NCI-H526 treated with DMSO at 0.1 percent for 48 hours (cell line): ENCODE measurements around the gene CD96.
"Not testable (repeated sequence)": the region's sequence is repeated elsewhere in the genome, so short reads cannot be mapped to it uniquely, and the experiment has no call there.

Source experiments
- DNase-seq: peaks from one replicate; lab custom pipeline; 2025; lab: John Stamatoyannopoulos, UW

CD96 gene

DNA sequence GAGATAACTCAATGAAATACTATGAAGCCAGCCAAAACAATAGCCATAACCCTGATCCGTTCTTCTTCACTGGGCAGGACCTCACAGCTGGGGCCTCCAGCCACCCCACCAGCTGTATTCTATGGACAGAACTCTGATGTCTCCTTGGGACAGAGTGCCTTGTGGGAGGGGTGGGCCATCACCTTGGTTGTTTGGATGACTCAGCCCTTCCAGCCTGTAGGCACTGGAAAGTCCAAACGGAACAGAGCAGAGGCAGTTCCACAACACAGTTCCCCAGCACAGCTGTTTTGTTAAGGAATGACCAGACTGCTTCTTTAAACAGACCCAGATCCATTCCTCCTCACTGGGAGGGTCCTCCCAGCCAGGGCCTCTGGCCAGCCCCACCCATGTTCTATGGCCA is 85.1 kb downstream of the CD96 start:
- DNase-seq, result no peak

DNA sequence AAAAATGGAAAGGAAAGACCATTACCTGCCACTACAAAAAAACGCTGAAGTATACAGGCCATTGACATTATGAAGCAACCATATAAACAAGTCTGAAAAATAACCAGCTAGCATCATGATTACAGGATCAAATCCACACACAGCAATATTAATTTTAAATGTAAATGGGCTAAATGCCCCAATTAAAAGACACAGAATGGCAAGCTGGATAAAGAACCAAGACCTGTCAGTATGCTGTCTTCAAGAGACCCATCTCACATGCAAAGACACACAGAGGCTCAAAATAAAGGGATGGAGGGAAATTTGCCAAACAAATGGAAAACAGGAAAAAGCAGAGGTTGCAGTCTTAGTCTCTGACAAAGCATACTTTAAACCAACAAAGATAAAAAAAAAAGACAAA is 87.0 kb downstream of the CD96 start:
- DNase-seq, result not testable (repeated sequence)

DNA sequence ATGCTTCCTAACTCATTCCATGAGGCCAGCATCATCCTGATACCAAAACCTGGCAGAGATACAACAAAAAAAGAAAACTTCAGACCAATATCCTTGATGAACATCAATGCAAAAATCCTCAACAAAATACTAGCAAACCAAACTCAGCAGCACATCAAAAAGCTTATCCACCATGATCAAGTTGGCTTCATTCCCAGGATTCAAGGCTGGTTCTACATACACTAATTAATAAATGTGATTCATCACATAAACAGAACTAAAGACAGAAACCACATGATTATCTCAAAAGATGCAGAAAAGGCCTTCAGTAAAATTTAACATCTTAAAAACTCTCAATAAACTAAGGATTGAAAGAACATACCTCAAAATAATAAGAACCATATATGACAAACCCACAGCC is 88.6 kb downstream of the CD96 start:
- DNase-seq, result not testable (repeated sequence)

DNA sequence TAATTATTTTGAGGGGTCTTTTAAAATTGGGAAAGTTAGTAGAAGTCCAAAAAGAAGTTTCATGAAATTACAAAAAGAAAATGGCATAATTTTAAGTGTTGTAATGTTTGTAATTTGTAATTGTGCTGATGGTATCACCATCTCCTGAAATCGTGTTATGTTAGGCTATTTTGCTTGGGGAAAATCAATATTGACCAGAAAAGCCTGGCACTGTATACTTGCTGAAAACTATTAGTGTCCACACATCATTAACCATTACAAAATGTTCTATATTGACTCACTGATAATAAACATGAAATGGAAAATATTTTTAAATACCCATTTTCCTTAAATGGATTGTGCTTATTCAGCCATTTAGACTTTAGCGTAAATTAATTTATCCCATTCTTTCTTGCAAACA is 93.4 kb downstream of the CD96 start:
- no peak for DNase-seq

DNA sequence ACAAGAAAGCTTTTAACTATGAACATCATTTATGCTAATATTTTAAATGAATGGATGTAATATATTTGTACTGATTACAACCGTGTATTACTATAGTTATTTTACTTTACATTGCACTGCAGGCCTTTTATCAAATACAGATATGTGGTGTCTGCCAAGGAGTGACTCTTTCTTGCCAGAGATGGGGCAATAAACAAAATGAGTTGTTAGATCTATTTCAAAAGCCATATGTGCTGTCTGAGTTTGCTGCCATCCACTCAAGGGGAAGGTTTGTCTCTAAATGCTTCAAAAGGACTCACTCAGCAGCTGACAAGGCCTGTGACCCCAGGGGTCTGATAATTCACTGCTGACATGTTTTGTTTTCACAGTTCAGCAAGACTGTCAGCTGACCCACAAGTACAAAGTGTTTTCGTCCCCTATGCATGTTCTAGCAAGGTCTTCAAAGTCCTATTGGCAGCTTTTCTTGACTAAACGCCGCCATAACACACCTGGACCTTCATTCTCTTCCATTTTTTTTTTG is 94.4 kb downstream of the CD96 start:
- DNase-seq, result no peak

- no peak for DNase-seq
These were observed 97.3 kb downstream of the CD96 start for GRCh38 chr3:111639316-111639715.

DNA sequence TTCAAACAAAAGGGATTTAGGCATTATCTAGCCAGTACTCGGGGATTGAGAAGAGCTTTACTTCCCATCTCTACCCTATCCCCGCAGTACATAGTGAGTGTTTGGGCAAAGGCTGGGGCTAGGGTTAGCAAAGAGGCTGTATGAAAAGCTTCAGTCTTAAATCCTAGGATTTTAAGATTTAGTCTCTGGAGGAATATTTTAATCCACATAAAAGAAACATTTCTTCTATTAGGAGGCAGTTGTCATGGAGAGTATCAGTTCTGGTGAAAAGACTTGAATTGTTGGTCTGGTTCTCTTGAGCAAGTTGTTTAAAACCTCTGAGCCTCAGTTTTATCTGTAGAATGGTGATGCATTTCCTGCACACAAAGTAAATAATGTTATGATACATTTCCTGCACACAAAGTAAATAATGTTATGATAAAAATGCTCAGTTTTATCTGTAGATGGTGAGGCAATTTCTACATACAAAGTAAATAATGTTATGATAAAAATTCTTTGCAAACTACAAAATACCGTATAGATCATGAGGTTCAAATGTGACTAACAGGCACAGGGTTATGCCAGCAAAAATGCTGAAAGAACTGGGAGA is 107.1 kb downstream of the CD96 start:
- DNase-seq, result no peak

DNA sequence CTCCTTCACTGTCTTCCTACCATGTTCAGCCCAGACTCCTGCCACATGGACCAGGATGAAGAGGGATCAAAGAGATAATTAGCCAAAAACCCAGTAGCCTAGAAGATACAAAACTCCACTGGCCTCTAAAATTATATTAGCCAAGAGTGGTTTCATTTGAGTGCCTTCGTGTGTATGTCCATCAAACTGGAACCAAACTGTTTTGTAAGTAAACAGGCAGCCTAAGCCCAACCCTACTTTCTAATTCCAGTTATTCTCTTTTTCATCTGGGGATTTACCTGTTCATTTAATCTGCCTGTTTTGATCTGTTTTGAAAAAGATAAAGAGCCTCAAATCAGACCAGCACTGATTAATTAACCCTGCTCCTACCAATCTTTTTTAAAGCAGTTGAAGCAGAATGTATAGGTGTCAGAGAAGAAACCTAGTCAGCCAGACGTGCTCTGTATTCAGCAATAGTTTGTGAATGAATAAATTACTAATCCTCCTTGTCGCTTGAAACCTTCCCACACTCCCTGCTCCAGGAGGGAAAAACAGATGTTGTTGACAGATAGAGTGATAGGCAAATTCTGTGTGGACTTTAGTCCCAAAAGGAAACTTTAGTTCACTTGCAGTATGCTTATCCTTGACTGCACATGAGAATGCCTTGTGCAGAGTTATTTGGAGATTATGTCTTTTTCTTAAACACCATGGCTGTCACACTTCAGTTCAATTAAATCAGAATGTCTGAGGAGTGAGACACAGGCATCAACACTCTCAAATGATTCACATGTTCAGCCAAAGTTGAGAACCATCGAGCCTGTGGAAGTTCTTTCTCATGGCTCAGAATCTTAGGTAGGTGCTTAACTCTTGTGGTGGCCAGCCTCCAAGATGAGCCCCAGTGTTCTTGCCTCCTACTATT is 108.6 kb downstream of the CD96 start:
- DNase-seq, result peak; percentile 52

DNA sequence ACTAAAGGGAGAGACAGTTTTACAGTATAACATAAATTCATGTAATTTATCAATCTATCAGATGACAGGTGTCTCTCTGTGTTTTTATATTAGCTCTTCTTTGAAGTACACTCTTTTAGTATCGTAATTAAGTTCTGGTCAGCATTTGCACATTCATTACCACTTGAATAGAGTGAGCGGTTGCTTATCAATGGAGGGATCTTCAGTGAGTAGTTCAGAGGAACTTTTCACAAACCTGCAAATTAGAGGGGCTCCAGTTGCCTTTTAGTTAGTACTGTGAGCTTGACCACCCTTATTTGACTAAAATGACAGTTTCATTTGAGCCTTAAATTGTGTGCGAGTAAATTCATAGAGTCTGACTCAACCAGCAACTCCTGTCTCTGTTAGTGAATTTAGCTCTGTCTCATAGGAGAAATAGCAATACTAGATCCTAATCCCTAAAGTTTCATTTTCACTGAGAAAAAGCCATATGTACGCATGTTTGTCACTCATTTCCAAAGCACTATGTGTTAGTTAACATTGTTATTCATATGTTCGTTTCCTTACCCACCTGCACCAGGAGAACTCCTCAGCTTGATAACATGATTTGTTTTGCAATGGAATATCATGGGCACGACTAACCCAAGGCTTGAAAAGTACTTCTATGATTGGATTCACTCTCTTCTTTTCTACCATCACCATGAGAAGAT is 110.6 kb downstream of the CD96 start:
- DNase-seq, result peak; percentile 36

- no peak for DNase-seq
These were observed 111.8 kb downstream of the CD96 start for GRCh38 chr3:111653766-111654165.

- DNase-seq, result no peak
These were observed 120.0 kb downstream of the CD96 start for GRCh38 chr3:111662012-111662411.

GRCh38 chr3:111662907-111663306 is 120.9 kb downstream of the CD96 start:
- DNase-seq, result no peak

DNA sequence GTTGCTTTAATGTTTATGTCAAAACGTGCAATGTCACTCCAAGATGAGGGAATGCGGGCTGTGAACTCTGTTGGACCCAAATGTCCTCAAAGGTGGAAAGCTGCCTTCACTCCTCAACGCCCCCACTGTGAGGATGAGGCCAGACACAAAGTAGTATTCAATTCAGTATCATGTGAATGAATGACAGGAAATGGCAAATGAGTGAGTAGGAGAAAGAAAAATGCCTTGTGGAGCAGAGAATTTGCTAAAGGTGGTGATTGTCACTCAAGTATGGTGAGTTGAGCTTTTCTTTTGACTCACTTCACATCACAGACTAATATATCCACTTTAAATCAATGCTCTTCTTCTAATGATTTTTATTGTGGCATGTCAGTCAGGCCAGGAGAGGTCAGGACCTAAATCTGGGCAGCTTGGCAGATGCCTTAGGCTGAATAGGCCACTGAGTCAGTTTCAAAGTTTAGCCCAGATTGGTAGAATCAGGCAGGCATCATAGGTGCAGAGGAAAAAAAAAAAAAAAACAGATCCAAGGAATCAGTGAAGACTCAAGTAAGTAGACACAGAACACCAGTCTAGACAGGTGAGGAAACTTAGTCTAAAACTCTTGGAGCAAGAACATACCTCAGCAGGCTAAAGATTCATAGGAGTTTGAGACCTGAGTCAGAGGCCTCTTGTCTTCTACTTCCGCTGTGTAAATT is 124.2 kb downstream of the CD96 start:
- DNase-seq, result no peak

- DNase-seq, result no peak
These were observed 125.2 kb downstream of the CD96 start for GRCh38 chr3:111667170-111667569.

- DNase-seq, result no peak
These were observed 125.7 kb downstream of the CD96 start for GRCh38 chr3:111667621-111668239.

DNA sequence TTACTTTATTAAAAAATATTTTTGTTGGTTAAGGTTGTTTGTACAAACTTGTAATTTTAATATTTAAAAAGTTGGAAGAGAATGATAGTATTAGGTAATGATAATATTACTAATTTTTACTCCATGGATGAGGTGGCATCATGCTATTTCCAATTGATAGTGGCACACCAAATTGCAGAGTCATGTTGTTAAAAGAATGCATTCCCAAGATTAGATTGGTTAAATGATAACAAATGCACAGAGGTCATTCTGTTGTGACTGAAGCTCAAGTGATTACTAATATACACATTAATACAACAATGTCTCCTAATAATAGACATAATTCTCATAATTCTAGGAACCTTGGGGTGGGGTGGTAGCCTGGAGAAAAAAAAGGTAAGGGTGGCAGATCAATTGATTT is 126.3 kb downstream of the CD96 start:
- no peak for DNase-seq

- peak; percentile 45 for DNase-seq
These were observed 127.0 kb downstream of the CD96 start for GRCh38 chr3:111668888-111669488.

DNA sequence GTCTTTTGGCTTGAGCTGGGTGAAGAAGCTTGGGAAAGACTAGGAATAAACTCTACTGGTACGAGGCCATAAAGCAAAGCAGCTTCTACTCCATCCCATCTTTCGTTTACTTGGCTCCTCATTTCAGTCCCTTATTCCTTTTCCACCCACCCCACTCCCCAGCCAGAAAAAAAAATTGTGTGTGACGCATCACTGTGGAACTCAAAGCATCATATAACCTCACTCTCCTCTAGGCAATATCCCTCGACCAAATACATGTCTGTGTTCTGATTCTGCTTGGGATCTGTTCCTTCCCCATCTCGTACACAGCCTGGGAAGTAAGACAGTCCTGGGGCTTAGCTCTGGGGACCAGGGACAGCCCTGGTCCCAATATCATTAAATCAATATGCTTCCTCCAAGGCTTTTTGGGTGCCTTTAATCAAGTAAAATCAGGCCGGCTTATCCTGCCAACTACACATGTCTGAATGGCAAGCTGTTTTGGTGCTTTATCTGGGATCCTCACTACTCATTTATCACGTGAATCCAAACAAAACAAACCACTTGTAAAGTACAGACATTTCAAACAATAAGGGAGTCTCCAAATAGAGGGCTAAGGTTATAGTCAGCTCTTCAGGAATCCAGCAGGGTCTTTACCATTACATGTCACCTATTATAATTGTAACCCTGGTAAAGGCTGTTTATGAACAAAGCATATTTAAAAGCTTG is 128.1 kb downstream of the CD96 start:
- DNase-seq, result no peak

- DNase-seq, result not testable (repeated sequence)
These were observed 130.5 kb downstream of the CD96 start for GRCh38 chr3:111672461-111672860.

GRCh38 chr3:111675846-111676210 is 133.8 kb downstream of the CD96 start:
- DNase-seq, result no peak
